Right ventricle myocardium inferior (tissue), 1 donor: ENCODE results near the gene C14orf93. TPM values are rescaled to one million over a fixed set of nuclear protein-coding genes. Genes with fewer than 3 reads are reported as not detected.

Experiments used
- ATAC-seq: fragments of 200-7000 bp; cut with Tn5 transposase; one replicate; pipeline ENCODE4 v1.9.1; 2020; ENCODE audit warnings: mild to moderate bottlenecking, moderate library complexity
- DNase-seq: peaks from one replicate; pipeline ENCODE4 v3.0.0; 2021; ENCODE audit errors: missing footprints
- intact Hi-C: fragments of 100-400 bp; cut with DNase I; formaldehyde crosslinking; loops from one replicate; pipeline ENCODE4 v1.11.0; 2022
- total RNA-seq: library from RNA; stranded (reverse); fragmentation: NEBNext Ultra II Directional; extraction: Animal tissue kit (Norgen Biotek cat#: 25700); gene quantifications from one replicate; pipeline ENCODE4 v1.2.1, GENCODE V29; 2021
- donor health status: DM: no; HTN: yes; CAD: no; lungs with severe emphysema.

C14orf93 gene
- total RNA-seq, 1 donor from 2014 or later: 5.6 TPM

GRCh38 chr14:23047751-23048693 lies 38.1 kb upstream of the C14orf93 start:
- no peak for DNase-seq
- no peak for ATAC-seq
- intact Hi-C loops: no loop called here

- DNase-seq: no peak
- no peak for ATAC-seq
- intact Hi-C loops: no loop called here
These were observed 37.2 kb upstream of the C14orf93 start for GRCh38 chr14:23047034-23047634.

DNA sequence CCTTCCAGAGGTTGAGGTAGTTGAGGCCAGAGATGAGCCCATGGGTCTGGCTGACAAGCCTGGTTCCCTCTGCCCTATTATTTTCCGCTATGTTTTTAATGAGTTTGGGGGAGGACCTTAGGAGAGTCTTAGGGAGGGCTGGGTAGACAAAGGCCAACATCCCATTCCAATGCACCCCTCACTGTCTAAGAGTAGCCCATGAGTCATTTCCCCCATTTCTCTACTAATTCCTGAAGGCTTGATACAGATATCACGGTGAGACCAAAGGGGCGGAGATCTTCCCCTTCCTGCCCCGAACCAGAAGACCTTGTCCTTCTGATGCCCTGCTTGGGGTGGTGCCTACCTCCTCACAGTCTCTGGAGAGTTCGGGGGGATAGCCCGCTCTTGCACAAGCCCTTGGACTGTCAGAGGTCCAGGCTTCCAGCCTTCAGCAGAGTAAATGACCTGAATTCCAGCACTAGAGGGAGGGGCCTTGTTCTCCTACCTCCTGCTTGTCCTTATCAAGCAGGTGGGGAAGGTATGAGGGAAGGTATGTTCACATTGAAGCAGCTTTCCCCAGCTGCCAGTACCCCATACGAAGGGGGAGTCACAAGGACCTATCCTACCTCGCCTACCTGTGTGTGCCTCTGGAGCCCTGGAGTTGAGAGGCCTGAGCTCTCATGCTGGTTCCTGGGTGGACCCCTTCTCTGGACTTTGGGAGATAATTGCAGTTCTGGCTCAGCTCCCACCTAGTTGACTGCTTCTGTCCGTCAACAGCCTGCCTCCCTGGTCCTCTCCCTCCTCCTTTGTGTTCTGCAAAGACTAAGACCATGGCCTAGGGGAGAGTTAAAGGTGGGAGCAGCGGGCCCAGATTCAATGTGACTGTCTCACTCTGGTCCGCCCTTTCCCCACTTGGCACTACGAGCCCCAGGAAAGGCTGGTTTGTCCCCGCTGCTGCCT lies 35.7 kb upstream of the C14orf93 start:
- ATAC-seq: no peak
- no peak for DNase-seq
- intact Hi-C loops: no loop called here

DNA sequence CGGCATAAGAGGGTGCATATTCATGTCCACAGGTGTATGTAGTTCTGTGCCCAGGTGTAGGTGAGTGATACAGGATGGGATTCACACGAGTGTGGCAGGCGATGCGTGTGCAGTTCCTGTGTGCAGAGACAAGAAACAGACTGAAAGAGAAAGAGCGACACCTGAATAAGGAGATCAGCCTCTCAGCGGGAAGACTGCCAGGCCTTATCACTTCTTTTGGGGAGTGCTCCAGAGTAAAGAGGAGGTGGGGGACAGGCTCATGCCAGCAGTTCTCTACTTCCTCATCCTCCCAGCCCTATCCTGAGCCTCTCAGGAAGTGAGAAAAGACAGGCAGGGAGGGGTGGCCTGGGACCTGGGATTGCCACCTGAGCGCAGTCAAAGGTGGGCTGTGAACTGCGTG lies 34.9 kb upstream of the C14orf93 start:
- ATAC-seq (no peak), DNase-seq (no peak)
- intact Hi-C loops: no loop called here

DNA sequence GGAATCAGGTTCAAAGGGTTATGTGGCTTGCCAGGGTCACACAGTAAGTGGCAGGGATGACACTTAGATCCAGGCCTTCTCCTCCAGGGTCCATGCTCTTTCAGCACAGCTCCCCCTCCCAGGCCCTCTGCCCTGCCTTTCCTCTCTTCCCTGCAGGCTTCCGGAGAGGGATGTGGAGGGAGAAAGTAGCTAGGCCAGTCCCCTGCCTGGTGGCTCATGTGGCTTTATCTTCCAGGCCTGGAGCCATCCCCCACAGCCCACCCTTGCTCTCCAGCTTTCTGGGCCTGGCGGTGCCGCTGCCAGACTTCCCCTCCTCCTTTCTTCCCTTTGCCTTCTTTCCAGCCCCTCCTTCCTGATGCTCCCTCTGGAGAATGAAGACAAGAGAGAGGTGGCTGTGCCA lies 33.8 kb upstream of the C14orf93 start:
- ATAC-seq (no peak), DNase-seq (no peak)
- intact Hi-C loops: no loop called here

GRCh38 chr14:23043145-23043544 lies 33.2 kb upstream of the C14orf93 start:
- intact Hi-C loops: no loop called here
- ATAC-seq: no peak
- DNase-seq: no peak

GRCh38 chr14:23042162-23042965 lies 32.4 kb upstream of the C14orf93 start, which contains the start of gene PSMB11:
PSMB11 (plus strand) TSS chr14:23042212; CDS start chr14:23042226, 14 bp downstream.
- DNase-seq (no peak), ATAC-seq (no peak)
- intact Hi-C loops: no loop called here

DNA sequence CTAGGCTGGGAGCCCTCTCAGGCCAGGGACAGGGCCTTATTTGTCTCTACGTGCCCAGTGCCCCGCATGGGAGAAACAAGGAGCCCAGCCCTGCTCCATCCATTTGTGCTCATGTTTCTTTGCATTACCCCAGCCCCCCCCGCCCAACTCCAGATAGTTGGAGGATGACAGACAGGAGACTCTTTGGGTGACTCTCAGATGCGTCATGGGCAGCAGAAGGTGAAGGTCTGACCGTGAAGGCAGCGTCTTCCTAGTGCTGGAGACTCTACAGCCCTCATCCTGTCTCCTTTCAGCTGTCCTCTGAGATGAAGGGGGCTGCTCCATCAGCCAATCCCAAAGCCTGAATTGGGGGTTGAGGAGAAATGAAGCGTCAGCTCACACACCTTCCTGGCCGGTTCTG lies 31.8 kb upstream of the C14orf93 start:
- intact Hi-C loops: no loop called here
- no peak for DNase-seq

DNA sequence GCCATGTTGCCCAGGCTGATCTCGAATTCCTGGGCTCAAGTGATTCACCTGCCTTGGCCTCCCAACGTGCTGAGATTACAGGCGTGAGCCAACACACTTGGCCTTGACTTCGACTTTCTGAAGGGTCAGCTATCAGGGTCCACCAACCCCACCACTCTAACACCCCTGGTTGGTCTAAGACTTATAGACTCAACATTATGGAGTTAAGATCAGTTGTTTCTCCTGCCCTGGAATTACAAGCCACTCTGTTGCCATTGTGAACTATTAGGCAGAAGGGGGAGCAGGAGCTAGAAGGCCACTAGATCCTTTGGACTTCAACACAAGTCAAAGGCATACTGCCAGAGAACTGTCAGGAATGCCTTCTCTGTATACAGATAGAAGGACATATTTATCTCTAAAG lies 30.2 kb upstream of the C14orf93 start:
- intact Hi-C loops: no loop called here
- ATAC-seq: no peak
- DNase-seq: no peak

More for the DNA sequence above, 31.8 kb upstream of the C14orf93 start:
- ATAC-seq: no peak

DNA sequence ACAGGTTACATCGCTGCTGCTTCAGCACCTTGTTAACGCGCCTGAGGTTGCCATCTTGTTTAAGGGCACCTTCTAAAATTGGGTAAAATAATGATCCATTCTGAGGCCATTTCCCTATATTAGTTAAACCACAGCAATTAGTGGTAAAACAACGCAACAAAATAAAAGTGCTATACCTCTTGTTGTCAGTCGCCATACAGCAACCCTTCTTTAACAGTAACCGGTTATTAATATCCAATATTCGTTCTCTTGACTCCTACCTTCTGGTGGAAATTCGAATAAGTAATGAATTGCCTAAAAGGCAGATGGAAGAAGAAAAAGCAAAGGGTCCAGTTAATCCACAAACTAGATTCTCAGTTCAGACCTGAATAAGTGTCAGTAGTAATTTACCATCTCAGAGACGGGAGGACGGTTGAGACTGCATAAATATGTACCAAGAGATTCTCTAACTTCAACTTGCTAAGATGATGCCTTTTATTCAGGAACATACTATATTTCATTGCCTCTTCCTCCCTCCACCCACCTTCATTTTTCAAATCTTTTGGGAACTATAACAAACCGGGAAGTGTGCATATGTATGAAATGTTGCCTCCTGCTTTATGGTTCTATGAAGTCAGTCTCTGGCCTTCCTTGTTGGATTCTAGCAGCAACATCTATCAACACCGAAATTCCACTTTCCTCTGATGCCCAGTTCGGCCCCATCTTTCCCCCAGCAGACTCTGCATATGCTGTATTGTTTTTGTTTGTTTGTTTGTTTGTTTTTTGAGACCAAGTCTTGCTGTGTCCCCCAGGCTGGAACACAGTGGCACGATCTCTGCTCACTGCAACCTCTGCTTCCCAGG lies 25.6 kb upstream of the C14orf93 start:
- intact Hi-C loops: loop anchor here (2.0 kb wide), 1 partner anchor 29 kb away; no protein-coding TSS in a partner anchor
- DNase-seq (no peak), ATAC-seq (no peak)

DNA sequence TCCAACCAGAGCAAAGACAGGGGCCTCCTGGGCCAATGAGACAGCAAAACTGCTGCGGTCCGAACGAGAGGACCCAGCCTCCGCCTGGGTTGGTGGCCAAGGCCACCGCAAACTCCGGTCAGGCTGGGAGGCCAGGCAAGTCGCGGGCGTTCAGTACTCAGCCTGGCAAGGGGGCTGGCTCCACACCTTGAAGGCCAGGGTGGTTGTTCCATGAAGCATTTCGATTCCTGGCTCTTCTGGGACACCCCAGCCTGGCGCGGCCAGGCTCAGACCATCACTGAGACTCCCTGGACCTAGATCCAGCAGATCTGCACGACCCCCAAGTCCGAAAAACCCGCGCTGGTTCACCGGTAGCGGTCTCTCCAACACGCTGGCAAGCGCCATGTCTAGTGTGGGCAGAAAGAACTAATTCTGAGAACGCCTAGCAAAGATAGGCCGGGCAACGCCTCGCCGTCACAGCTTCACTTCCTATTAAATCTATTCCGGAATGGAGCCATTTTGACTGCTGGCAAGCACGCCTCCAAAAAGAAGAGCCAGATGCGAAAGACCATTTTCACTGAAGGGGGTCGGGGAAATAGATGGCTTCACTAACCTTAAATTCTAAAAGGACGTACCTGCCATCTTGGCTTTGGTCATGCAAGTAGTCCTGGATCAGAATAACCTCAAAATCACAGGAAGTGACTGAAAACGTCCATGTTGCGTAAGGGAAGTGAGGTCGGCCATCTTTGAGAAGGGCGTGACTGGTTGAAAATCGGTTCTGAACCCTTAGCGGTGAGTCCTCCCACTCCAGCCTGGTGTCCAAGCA lies 24.8 kb upstream of the C14orf93 start, which contains the start of gene PSMB5:
PSMB5 (minus strand) TSS at position 403 of the 805 bp plus-strand sequence; CDS start at position 384, 19 bp downstream.
- intact Hi-C loops: loop anchor here (2.0 kb wide), 1 partner anchor 28 kb away; no protein-coding TSS in a partner anchor
- DNase-seq: peak; percentile 93
- peak; percentile 99 for ATAC-seq

DNA sequence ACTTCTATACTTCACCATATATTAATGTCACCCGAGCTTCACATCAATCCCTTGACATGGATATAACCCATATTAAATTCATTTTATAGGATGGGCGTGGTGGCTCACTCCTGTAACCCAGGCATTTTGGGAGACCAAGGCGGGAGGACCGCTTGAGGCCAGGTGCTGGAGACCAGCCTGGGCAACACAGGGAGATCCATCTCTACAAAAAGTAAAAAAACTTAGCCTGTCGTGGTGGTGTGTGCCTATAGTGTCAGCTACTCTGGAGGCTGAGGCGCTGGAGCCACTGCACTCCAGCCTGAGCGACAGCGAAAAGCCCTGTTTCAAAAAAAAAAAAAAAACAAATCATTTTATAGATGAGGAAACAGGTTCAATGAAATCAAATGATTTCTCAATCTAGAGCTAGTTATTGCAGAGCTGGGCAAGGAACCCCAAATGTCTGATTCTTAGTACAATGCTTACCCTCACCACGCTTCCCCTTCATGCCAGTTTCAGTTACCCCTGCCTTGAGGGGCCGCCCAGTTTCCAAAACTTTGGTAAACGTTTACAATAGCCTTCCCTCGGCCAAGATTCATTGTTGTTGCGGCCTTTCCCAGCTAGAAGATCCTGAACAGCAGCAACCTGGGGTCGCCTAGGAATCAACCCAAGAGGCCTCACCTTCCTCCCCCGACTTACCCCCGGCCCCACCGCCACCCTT lies 24.0 kb upstream of the C14orf93 start:
- no peak for DNase-seq
- no peak for ATAC-seq
- intact Hi-C loops: loop anchor here (2.0 kb wide), 1 partner anchor 27 kb away; no protein-coding TSS in a partner anchor

DNA sequence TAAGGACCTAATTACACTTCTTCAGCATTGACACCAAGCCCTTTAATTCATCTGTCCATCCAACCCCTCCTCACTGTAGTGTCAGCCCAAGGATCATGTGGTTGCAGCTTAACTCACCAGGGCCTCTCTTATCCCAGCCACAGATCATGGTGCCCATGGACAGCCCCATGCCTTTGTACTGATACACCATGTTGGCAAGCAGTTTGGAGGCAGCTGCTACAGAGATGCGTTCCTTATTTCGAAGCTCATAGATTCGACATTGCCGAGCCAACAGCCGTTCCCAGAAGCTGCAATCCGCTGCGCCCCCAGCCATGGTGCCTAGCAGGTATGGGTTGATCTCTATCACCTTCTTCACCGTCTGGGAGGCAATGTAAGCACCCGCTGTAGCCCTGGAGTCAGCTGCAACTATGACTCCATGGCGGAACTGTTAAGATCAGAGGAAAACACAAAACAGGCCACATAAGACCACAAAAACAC lies 23.3 kb upstream of the C14orf93 start:
- DNase-seq (no peak), ATAC-seq (no peak)
- intact Hi-C loops: no loop called here

DNA sequence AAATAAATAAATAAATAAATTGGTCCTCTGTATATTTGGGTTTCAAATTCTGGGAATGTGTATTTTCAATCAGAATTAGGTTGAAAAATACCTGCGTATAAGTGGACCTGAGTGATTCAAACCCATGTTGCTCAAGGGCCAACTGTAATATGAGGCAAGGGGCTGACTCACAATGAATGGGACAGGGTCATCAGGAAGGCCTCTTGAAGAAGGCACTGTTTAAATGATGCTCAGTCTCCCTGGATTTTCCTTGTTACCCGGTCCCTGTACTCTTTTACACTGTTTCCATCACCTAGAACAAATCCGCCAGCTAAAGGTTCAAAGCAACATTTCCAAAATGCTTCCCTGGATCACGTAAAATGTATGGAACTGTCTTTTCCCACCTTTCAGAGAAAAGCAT lies 21.0 kb upstream of the C14orf93 start:
- DNase-seq (no peak), ATAC-seq (no peak)
- intact Hi-C loops: no loop called here

DNA sequence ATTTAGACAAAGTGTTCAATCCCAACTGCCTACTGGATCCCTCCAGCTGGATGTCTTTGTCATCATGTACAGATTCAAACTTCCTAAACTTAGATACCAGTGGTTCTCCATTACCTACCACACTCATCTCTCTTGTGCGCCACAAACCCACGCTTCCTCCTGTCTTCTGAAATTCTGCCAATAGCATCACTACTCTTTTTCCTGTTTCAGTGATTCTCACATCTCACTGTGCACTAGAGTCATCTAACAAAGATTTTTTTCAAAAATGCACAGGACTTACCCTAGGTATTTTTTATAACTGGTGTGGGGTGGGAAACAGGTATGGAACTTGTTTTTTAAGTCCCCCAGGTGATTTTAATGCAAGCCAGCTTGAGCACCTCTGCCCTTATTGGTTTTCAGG lies 18.9 kb upstream of the C14orf93 start:
- DNase-seq (no peak), ATAC-seq (no peak)
- intact Hi-C loops: no loop called here
